GM21825 (cell line): Measurements from ENCODE around the gene SLC13A2.
"Not testable (repeated sequence)": the region's sequence is repeated elsewhere in the genome, so short reads cannot be mapped to it uniquely, and the experiment has no call there.

Experiments
- ATAC-seq: cut with Tn5 transposase; IDR thresholded peaks from one replicate; pipeline ENCODE4 v1.9.1; 2021; ENCODE audit warnings: mild to moderate bottlenecking, moderate library complexity; ENCODE audit not compliant: unreplicated experiment

SLC13A2 gene

DNA sequence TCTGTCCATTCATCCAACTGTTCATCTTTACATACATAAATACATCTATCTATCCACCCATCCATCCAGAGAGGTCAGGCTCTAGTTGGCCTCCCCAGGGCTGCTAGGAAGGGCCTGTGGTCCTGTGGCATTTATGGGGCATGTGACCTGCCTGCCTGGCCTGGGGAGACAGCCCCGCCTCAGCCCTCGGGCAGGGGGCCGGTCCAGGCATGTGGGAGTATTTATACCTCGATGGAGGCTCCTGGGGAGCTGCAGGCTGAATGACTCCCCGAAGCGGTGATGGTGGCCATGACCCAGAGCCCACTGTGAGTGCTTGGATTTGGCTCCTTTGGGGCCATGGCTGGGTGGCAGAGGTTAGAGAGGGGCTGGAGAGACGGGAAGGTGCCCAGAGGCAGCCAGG is 40.0 kb downstream of the SLC13A2 start:
- ATAC-seq, result no peak

DNA sequence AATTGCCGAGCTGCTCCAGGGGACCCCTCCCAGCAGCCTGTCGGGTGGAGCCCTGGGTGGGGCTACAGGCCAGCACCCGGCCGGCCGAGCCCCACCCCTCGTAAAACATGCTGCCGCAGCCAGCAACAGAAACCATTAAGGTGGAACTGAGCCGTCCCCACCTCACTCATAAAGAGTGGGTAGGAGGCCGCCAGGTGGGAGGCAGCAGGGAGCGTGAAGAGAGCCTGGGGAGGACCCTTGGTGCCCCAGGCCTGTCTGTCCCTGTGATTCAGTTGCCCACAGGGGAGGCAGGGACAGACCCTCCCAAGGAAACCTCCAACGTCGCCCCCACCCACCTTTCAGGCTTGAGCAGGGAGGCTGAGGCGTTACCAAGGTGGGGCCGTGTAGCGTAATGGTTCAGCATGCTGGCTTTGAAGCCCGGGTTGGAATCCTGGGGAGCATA is 41.1 kb downstream of the SLC13A2 start:
- ATAC-seq, result no peak

DNA sequence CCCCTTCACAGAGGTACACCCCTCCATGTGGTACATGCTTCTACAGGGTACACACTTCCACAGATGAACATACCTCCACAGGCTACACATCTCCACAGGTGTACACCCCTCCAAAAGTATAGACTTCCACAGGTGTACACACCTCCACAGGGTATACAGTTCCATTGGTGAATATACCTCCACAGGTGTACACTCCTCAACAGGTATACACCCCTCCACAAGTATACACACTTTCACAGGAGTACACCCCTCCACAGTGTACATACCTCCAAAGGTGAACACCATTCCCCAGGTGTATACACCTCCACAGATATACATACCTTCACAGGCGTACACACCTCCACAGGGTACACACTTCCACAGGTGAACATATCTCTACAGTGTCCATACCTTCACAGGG is 42.1 kb downstream of the SLC13A2 start:
- no peak for ATAC-seq

DNA sequence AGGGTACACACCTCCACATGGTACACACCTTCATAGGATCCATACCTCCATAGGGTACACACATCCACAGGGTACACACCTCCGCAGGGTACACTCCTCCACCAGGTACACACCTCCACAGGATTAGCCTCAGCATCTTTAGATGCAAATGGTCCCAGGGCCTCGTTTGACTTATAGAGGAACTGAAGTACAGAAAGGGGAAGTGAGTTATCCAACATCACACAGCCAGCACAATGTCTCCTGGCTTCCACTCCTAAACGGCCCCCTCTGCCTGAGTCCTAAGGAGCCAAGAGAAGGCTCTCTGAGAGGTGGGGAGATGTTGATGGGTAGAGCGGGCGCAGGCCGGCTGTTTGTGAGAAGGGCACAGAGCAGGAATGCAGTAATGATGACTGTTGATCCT is 44.7 kb downstream of the SLC13A2 start:
- ATAC-seq, result no peak

DNA sequence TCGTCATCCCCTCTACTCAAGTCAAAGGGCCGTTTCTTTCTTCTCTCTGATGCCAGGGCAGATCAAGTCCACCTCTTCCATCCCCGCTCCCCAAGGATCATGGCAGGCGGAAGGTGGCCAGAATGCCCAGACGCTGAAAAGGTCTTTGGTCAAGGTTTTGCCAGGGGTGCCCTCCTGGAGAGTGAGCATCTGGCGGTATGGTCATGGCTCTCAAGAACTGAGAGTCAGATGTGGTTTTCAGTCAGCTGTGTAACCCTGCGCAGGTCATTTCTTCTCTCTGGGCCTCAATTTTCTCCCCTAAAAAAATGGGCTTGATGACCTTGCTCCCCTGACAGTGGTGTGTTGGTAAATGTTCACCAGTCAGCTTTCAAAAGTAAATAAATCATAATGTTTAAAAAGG is 45.1 kb downstream of the SLC13A2 start:
- no peak for ATAC-seq

DNA sequence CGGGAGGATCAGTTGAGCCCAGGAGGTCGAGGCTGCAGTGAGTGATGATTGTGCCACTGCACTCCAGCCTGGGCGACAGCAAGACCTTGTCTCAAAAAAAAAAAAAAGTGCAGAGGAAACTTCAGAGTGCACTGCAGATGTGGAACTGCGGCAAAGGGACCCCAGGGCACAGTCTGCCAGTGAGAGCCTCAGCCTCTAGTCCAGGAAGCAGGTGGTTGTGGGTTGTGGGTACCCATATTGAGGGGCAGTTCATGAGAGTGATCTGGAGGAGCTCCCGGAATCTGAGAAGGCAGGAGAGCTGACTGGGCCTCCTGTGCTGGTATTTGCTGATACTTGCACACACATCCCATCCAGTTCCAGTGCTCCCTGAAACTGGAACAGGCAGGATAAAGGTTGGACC is 45.8 kb downstream of the SLC13A2 start:
- no peak for ATAC-seq

DNA sequence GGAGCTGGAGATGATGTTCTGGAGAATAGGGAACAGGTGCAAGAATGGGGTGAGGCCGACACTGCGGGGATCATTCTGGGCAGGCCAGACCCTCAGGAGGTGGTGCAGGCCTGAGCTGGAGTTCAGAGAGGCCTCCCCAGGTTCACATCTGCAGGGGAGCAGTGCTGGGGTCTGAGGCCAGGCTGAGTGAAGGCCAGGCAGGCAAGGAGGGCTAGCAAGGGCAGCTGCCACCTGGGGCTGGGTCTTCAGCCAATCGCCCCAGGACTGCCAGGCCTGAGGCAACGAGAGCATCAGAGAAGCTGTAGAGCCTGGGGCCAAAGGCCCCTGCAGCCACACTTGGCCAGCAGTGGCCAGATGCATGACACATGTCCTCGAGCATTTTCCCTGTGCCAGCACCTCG is 47.2 kb downstream of the SLC13A2 start:
- ATAC-seq, result no peak

DNA sequence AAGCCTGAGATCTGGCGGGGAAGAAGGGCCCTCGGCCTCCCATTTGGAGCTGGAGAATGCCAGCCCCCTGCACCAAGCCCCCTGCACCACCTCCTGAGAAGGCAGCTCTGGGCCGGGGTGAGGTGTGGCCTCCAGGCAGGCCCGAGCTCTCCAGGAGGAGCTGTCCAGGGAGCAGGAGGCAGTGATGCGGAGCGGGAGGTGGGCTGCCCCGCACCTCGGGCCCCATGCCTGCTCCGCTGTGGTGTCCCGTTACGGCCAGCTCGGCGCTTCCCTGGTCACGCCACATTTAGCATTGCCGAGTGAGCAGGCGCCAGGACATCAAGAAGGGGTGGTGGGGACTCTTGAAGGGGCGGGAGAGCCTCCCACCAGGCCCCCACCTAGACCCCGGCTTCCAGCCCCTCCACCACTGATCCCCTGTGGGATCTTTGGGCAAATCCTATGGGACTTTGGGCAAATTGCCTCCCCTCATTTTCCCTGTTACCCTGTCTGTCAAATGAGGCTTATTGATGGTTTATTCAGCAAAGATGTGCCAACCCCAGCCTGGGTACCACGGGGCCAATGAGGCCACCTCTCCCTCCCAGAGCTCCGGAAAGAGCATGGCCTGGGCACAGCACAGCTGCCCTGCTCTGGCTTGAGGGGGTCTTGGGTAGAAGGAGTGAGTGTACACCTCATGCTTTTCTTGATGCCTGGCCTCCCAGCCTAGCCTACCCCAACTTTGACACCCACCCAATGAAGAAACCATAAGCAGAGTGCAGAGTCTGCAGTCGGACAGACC is 48.1 kb downstream of the SLC13A2 start:
- ATAC-seq, result no peak

DNA sequence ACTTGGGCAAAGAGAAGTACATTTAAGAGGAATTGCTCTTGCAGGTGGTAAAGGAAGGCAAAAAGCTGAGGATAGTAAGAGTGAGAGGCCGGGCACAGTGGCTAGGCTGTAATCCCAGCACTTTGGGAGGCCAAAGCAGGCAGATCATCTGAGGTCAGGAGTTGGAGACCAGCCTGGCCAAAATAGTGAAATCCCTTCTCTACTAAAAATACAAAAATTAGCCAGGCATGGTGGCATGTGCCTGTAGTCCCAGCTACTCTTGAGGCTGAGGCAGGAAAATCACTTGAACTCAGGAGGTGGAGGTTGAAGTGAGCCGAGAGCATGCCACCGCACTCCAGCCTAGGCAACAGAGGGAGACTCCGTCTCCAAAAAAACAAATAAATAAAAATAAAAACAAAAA is 48.8 kb downstream of the SLC13A2 start:
- not testable (repeated sequence) for ATAC-seq

DNA sequence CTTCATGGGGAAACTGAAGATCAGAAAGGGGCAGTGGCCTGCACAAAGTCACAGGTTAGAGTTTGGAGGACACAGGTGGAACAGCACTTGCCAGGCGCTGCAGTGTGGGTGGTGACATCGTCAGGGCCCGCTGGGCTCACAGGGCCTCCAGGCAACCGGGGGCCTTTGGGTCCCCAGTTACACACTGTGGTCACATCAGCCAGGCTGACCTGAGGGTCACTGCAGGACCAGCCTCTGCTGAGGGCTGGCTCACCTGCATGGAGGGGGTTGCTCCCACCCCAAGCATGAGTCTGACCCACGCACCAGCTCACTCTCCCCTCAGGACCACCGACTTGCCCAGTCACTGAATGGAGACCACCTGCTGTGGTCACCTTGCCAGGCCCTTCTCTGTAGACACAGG is 49.7 kb downstream of the SLC13A2 start:
- no peak for ATAC-seq

DNA sequence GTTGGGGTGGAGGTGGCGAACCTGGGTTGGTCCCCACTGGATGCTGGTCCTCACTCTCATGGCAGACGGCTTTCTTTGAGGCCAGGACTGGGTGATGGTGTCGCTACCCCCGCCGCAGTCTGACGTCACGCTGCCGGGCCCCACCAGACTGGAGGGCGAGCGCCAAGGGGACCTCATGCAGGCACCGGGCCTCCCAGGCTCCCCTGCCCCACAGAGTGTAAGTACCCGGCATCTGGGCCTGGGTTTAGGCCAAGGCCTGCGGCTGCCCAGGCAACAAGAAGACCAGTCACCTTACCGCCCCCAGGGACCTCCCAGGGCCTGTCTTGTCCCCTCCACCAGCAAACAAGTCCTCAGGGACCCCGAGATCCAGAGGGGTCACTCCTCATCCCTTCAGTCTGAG is 50.4 kb downstream of the SLC13A2 start:
- ATAC-seq, result no peak

DNA sequence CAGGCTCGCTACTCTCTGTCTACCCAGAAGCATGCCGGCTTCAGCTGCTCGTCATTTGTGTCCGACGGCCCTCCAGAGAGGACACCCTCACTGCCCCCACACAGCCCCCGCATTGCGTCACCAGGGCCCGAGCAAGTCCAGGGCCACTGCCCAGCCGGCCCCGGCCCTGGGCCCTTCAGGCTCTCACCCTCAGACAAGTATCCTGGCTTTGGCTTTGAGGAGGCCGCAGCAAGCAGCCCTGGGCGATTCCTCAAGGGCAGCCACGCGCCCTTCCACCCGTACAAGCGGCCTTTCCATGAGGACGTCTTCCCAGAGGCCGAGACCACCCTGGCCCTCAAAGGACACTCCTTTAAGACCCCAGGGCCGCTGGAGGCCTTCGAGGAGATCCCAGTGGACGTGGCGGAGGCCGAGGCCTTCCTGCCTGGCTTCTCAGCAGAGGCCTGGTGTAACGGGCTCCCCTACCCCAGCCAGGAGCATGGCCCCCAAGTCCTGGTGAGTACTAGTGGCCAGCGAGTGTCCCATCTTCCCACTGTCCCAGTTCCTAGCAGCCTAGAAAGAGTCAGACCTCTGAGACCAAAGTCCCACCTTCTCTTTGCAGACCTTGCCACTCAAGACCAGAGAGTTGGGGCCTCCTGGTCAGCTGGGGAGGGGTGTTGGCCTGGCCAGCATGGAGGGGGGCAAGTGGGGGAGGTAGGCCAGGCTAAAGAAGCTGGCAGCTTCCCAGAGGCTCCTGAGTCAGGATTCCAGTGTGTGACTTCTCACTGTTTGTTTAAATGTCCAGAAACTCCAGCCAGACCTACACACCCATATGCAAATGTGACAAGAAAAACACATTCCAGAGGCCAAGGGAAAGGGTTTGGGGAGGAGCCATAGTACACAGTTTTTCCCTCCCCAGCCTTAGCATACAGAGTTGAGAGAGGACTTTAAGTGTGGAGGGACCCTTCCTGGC is 51.3 kb downstream of the SLC13A2 start:
- ATAC-seq, result no peak

DNA sequence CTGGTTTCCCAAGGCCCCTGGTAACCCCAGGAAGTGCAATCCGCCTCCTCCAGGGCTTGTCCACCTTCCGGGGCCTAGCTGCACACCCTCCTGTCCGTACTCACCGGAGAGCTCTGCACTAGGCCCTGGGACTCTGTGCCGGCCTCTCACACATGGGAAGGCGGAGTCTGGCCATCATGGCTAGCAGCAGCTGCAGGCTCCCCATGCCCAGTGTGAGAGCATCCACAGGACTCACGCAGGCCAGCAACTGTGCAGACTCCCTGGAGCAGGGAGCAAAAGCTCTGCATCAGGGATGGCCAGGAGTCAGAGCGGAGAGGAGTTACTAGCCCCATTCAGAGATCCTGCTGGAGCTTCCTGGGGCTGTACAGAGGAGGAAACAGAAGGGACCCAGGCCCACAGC is 52.9 kb downstream of the SLC13A2 start:
- ATAC-seq, result no peak

DNA sequence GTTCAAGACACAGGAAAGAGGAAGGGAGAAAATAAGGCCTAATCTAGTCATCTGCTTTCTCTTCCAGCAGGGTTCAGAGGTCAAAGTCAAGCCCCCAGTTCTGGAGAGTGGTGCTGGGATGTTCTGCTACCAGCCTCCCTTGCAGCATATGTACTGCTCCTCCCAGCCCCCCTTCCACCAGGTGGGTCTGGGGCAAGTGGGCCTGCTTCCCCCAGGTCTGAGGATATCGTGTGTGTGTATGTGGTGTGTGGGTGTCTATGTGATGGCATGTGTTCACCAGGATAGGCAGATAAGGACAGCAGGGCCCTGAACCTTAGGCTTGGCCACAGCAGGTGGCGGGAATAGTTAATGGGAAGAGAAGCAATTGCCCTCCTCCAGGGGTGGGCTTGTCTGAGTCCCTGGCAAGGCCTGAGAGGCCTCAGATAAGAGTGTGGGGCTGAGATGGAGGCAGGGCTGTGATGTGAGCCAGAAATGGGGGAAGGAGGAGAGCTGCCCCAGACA is 53.8 kb downstream of the SLC13A2 start:
- ATAC-seq, result no peak

DNA sequence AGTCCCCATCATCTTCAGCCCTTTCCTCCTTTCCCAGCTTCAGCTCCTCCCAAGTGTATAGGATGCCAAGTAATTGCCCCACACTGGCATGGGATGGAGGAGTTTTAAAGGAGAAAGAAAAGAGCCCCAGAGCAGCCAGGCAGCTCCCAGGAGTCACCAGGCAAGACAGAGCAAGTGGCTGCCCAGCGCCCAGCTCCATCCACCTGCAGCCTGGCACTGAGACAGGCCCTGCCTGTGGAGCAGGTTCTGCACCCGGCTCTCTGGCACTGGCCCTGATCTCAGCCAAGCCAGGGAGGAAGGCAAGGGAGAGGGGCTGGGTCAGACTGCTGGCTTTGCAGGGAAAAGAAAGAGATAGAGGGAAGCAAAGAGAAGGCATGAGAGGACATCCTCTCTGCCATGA is 54.4 kb downstream of the SLC13A2 start:
- ATAC-seq, result no peak

DNA sequence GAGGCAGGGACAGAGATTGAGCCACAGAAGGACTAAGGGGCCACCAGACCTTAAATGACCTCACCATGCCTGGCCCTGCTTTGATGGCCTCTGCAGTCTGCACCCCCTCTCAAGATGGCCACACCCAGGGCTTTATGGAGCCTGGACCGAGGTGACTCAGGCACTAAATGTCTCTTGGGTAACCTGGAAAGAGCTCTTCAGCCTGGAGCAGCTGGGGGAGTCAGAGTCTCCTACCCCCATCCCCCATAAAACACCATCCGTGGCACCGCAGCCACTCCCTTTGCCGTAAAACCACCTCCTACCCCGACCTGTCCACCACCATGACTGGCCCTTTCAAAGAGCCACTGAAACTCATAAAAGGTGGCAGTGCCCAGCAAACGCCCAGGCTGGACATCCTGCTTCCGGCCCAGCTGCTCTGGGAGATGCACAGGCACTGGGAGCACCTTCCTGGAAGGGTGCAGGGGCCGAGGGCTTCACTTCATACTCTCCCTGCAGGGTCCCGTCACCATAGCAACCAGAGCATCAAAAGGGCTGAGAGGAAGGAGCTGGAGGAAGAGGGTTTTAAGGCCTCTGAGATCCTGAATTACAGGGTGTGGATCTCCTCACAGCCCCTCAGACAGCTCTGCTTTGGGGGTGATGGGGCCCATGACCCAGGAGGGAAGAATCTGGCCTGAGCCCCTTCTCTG is 55.0 kb downstream of the SLC13A2 start:
- no peak for ATAC-seq

DNA sequence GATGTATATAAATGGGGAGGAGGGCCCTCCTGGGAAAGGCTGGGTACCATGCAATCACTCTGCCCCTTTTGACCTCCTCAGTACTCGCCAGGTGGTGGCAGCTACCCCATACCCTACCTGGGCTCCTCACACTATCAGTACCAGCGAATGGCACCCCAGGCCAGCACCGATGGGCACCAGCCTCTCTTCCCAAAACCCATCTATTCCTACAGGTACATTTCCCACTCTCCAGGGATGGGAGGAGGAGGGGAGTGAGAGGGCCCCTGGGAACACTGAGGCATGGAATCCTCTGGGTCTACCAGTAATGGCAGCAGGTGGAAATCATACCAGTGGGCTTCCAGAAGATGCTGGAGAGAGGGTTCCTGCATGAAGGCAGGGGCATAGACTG is 55.6 kb downstream of the SLC13A2 start:
- no peak for ATAC-seq

DNA sequence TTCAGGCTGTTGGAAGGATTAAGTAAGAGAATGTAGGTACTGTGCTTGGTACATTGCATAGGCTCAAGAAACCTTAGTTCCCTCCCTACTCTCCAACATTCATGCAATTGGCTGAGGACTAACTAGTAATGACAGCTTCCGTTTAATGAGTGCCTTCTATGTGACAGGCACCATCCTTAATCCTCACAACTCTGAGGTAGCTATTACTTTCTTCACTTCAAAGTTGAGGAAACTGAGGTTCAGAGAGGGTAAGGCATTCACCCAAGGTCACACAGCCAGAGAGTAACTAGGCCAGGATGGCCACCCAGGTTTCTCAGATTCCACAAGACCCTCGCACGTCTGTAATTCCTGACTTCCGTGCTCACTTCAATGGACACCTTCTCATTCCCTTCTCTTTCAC is 56.8 kb downstream of the SLC13A2 start:
- no peak for ATAC-seq

DNA sequence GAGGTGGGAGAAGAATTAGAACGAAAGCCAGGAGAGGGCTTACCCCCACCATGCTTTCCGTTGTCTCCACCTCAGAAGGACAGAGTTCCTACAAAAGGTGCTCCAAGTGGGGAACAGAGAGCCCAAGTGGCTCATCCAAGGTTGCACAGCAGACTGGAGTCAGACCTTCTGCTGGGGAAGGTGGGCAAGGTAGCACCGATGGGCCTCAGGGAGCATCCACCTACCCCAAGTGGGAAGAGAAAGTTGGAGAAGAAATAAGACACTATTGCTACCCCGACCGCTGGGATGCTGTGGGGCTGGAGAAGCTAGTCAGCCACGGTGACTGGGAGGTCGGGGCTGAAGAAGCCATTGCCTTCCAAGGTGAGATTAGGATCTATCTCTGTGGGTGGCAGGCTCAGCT is 57.5 kb downstream of the SLC13A2 start:
- ATAC-seq, result no peak

DNA sequence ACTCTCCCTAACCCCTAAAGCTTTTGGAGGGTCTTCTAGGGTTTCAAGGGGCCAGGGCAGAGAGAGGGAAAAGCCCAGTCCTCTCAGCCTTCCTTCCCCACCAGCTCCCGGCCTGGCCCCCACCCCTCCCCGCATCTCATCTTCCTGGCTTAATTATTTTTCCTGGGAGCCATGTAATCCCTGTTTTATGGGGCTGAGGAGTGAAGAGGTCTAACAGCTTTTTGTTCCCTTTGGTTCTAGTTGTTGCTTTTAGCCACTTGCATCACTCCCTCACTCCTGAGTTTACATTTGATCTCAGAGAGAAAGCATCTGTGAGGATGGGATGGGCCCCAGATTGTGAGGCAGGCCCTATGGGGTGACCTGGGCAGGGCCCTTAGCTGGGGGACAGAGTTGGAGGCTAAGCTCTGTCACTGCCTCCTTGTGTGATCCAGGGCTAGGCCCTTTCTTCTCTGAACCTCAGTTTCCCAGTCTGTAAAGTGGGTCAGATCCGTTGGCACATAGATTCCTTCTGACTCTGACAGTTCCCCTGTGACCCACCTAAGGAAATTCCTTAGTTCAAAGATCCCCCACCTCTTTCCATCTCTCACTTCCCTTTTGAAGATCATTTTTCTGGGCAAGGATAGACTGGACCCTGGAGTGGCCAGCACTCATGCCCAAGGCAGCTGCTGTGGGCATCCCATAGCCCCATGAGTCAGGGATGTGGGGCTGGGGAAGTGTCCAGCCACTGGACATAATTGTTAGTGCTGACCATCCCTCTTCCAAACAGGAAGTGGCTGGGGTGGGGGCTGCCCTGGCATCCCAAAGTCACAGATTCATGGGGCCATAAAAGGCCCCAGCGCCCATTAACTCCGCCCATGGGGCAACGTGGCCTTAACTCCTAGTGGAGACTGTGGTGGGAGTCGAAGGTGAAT is 58.9 kb downstream of the SLC13A2 start:
- no peak for ATAC-seq
